ENCODE data around the gene OPTC. TPM values are rescaled to one million over a fixed set of nuclear protein-coding genes. Genes with fewer than 3 reads are reported as not detected.
"Not testable (repeated sequence)": the region's sequence is repeated elsewhere in the genome, so short reads cannot be mapped to it uniquely, and the experiment has no call there.

OPTC gene
- total and polyA plus RNA-seq, 9 of the 15 experiments (the other 6 are each of a cell fraction or from before 2014, with no cell fraction given) = not detected

DNA sequence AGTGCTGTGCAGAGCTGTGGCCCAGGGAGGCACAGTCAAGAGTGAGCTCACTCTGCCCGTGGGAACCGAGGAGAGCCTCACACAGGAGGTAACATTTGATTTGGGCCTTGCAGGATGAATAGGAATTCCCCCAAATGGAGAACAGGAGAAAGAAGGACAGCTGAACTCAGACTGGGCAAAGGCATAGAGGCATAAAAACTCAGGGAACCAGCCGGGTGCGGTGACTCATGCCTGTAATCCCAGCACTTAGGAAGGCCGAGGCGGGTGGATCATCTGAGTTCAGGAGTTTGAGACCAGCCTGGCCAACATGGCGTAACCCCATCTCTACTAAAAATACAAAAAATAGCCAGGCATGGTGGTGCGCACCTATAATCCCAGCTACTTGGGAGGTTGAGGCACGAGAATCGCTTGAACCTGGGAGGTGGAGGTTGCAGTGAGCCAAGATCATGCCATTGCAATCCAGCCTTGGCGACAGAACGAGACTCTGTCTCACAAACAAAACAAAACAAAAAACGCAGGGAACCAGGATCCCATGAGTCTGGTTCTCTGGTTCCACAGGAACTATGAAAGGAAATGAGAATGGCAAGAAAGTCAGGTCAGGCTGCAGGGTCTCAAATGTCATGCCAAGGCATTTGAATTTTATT, 26.9 kb upstream of the OPTC start:
- in situ Hi-C loops (cut with MboI) = not testable (repeated sequence)

DNA sequence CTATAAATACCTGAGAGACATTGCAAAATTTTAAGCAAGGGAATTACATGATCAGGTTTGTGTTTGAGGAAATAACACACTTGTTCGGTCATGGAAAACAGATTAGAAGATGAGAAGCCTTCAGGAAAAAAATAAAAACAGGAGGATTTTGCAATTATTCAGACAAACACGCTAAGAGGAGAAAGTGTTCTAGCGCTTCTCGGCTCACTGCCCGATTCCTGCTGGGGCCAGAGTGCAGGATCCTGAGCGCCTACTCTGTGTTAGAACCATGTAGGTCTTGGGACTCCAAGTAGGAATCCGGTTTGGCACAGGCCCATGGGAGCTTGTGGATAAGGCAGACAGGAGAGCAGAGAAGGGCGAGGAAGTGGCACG, 26.4 kb upstream of the OPTC start:
- intact Hi-C loops (cut with micrococcal nuclease) (no loop called here), in situ Hi-C loops (cut with MboI) (no loop called here)
- Histone ChIP-seq H3K4me2 (ENCODE audit: insufficient read depth, low read length) (no peak overlapping the region), H3K27ac (ENCODE audit: extremely low read depth, low read depth, low read length) (no peak overlapping the region), H3K9me3 (replicated peaks; ENCODE audit: control insufficient read depth, insufficient read depth, low read depth, low read length) (no peaks in the 10 kb centered on the region), H2AFZ (ENCODE audit: low read depth, low read length) (no peak overlapping the region), H3K36me3 (ENCODE audit: control insufficient read depth, insufficient read depth, low read length) (no peaks in the 10 kb centered on the region), H3K4me1 (replicated peaks in 1 of 2; ENCODE audit: control insufficient read depth in 2 of 2, insufficient read depth in 2 of 2, low read length in 2 of 2) (no peaks in the 10 kb centered on the region), H4K20me1 (replicated peaks; ENCODE audit: control insufficient read depth, insufficient read depth, low read length) (peaks cover 13% of the 10 kb centered on the region), H3K79me2 (ENCODE audit: control insufficient read depth, insufficient read depth, low read length) (no peaks in the 10 kb centered on the region), H3K9me1 (ENCODE audit: control insufficient read depth, insufficient read depth, low read length) (no peaks in the 10 kb centered on the region), H3K9ac (ENCODE audit: insufficient read depth in 1 of 2, low read depth in 2 of 2, low read length in 2 of 2) (no peak overlapping the region), H3K4me3 (no peak overlapping the region), H3K27me3 (ENCODE audit: control insufficient read depth in 2 of 2, insufficient read depth in 2 of 2, low read length in 2 of 2) (peaks cover 52 to 81% of the 10 kb centered on the region in 2 experiments)
- no TSS peak for BruUV-seq (replicated peaks)
- ChIA-PET CTCF (ENCODE audit: low intra/inter-chr PET ratio) (no interaction called here), POLR2A (no interaction called here)
- DNase-seq (ENCODE audit: extremely low read depth in 1 of 4, low spot score in 3 of 4) (no peak), ATAC-seq (no peak), FAIRE-seq (no peak)
- under 1% methylated on average over 9 of the region's 9 CpGs for WGBS (ENCODE audit: insufficient coverage, low coverage, missing lambda C conversion rate)
- TF ChIP-seq POLR2B (IDR thresholded peaks at IDR 0.05; ENCODE audit: low read depth, partially characterized antibody) (no peak), SLC30A9 (CRISPR knock-in tag; IDR thresholded peaks at IDR 0.05) (no peak), ZNF212 (CRISPR knock-in tag; IDR thresholded peaks at IDR 0.05) (no peak), ZKSCAN8 (CRISPR knock-in tag; IDR thresholded peaks at IDR 0.05) (no peak), ZBTB1 (CRISPR knock-in tag; IDR thresholded peaks at IDR 0.05; ENCODE audit: borderline replicate concordance, low read depth) (no peak), ZNF717 (CRISPR knock-in tag; IDR thresholded peaks at IDR 0.05) (no peak), NFIC (IDR thresholded peaks at IDR 0.05) (no peak)
- TF ChIP-seq, protein P1, sequence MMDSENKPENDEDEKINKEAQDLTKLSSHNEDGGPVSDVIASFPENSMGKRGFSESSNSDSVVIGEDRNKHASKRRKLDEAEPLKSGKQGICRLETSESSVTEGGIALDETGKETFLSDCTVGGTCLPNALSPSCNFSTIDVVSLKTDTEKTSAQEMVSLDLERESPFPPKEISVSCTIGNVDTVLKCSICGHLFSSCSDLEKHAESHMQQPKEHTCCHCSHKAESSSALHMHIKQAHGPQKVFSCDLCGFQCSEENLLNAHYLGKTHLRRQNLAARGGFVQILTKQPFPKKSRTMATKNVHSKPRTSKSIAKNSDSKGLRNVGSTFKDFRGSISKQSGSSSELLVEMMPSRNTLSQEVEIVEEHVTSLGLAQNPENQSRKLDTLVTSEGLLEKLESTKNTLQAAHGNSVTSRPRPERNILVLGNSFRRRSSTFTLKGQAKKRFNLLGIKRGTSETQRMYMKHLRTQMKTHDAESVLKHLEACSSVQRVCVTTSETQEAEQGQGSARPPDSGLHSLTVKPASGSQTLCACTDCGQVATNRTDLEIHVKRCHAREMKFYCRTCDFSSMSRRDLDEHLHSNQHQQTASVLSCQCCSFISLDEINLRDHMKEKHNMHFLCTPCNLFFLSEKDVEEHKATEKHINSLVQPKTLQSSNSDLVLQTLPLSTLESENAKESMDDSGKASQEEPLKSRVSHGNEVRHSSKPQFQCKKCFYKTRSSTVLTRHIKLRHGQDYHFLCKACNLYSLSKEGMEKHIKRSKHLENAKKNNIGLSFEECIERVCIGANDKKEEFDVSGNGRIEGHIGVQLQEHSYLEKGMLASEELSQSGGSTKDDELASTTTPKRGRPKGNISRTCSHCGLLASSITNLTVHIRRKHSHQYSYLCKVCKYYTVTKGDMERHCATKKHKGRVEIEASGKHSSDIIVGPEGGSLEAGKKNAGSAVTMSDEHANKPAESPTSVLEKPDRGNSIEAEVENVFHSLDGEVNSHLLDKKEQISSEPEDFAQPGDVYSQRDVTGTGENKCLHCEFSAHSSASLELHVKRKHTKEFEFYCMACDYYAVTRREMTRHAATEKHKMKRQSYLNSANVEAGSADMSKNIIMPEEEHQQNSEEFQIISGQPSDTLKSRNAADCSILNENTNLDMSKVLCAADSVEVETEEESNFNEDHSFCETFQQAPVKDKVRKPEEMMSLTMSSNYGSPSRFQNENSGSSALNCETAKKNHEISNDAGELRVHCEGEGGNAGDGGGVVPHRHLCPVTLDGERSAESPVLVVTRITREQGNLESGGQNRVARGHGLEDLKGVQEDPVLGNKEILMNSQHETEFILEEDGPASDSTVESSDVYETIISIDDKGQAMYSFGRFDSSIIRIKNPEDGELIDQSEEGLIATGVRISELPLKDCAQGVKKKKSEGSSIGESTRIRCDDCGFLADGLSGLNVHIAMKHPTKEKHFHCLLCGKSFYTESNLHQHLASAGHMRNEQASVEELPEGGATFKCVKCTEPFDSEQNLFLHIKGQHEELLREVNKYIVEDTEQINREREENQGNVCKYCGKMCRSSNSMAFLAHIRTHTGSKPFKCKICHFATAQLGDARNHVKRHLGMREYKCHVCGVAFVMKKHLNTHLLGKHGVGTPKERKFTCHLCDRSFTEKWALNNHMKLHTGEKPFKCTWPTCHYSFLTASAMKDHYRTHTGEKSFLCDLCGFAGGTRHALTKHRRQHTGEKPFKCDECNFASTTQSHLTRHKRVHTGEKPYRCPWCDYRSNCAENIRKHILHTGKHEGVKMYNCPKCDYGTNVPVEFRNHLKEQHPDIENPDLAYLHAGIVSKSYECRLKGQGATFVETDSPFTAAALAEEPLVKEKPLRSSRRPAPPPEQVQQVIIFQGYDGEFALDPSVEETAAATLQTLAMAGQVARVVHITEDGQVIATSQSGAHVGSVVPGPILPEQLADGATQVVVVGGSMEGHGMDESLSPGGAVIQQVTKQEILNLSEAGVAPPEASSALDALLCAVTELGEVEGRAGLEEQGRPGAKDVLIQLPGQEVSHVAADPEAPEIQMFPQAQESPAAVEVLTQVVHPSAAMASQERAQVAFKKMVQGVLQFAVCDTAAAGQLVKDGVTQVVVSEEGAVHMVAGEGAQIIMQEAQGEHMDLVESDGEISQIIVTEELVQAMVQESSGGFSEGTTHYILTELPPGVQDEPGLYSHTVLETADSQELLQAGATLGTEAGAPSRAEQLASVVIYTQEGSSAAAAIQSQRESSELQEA (IDR thresholded peaks at IDR 0.05; ENCODE audit: low read depth) = no peak

More for the DNA sequence above, 26.9 kb upstream of the OPTC start:
- intact Hi-C loops (cut with micrococcal nuclease); H3K9me3 ChIP-seq (replicated peaks; ENCODE audit: control insufficient read depth, insufficient read depth, low read depth, low read length); ATAC-seq; H3K79me2 ChIP-seq (ENCODE audit: control insufficient read depth, insufficient read depth, low read length); BruUV-seq (replicated peaks); FAIRE-seq; H3K4me2 ChIP-seq (ENCODE audit: insufficient read depth, low read length); H3K9me1 ChIP-seq (ENCODE audit: control insufficient read depth, insufficient read depth, low read length); H3K9ac ChIP-seq (ENCODE audit: insufficient read depth in 1 of 2, low read depth in 2 of 2, low read length in 2 of 2); H2AFZ ChIP-seq (ENCODE audit: low read depth, low read length); H3K4me3 ChIP-seq; H3K4me1 ChIP-seq (replicated peaks in 1 of 2; ENCODE audit: control insufficient read depth in 2 of 2, insufficient read depth in 2 of 2, low read length in 2 of 2); DNase-seq (ENCODE audit: extremely low read depth in 1 of 4, low spot score in 3 of 4); H3K36me3 ChIP-seq (ENCODE audit: control insufficient read depth, insufficient read depth, low read length); H3K27ac ChIP-seq (ENCODE audit: extremely low read depth, low read depth, low read length); CTCF ChIA-PET (ENCODE audit: low intra/inter-chr PET ratio): not testable (repeated sequence)
- POLR2A ChIA-PET = interaction anchor here (4.7 kb wide), 1 partner anchor 10 kb away, joined by 20 read pairs; the partner anchor contains the start of gene PRELP
- peaks cover 52 to 76% of the 10 kb centered on the region in 2 experiments for H3K27me3 ChIP-seq (ENCODE audit: control insufficient read depth in 2 of 2, insufficient read depth in 2 of 2, low read length in 2 of 2)
- WGBS (ENCODE audit: insufficient coverage, low coverage, missing lambda C conversion rate) = 1% methylated on average over 13 of the region's 13 CpGs
- H4K20me1 ChIP-seq (replicated peaks; ENCODE audit: control insufficient read depth, insufficient read depth, low read length) = peaks cover 13% of the 10 kb centered on the region

Measured in K562 (cell line).